ENCODE data around the gene YOD1.

YOD1 gene

DNA sequence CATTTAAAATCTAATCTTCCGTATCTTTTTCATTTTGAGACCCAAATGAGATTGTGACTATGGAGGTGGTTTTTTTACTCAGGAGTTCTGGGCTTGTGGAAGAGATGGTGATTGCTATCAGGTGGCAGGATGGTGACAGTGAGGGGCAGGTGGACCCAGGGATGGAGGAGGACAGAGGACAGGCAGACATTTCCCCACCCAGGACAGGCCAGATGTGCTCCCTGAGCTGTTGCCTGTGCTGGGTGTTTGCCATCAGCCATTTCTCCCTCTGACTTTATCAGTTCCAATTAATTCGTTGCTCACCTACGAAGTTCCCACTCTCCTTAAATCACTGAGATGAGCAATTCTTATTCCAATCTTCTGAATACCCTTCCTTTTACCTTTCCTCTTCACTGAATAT lies 44.9 kb downstream of the YOD1 start:
- peaks cover 3% of the 10 kb centered on the region; the same call in 1 of the 2 replicates for H3K4me1 ChIP-seq (ENCODE audit: low read length)
- no peak overlapping the region for H3K27ac ChIP-seq (ENCODE audit: low read length)
- no peaks in the 10 kb centered on the region for H3K36me3 ChIP-seq (replicated peaks; ENCODE audit: low read depth, low read length)
- TF ChIP-seq, protein P1, sequence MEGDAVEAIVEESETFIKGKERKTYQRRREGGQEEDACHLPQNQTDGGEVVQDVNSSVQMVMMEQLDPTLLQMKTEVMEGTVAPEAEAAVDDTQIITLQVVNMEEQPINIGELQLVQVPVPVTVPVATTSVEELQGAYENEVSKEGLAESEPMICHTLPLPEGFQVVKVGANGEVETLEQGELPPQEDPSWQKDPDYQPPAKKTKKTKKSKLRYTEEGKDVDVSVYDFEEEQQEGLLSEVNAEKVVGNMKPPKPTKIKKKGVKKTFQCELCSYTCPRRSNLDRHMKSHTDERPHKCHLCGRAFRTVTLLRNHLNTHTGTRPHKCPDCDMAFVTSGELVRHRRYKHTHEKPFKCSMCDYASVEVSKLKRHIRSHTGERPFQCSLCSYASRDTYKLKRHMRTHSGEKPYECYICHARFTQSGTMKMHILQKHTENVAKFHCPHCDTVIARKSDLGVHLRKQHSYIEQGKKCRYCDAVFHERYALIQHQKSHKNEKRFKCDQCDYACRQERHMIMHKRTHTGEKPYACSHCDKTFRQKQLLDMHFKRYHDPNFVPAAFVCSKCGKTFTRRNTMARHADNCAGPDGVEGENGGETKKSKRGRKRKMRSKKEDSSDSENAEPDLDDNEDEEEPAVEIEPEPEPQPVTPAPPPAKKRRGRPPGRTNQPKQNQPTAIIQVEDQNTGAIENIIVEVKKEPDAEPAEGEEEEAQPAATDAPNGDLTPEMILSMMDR (IDR thresholded peaks at IDR 0.05; ENCODE audit: low read depth, low read length), result no peak
- TF ChIP-seq EZH2phosphoT487 (IDR thresholded peaks at IDR 0.05; ENCODE audit: low read depth), result no peak
- H3K4me3 ChIP-seq (ENCODE audit: low read length), result no peak overlapping the region
- H3K27me3 ChIP-seq (ENCODE audit: low read depth, low read length), result peaks cover 38% of the 10 kb centered on the region
- H3K9ac ChIP-seq (ENCODE audit: low read length), result no peak overlapping the region
- no peaks in the 10 kb centered on the region for H3K9me3 ChIP-seq (ENCODE audit: insufficient read depth, low read length)
- no peak overlapping the region for H2AFZ ChIP-seq (ENCODE audit: low read depth, low read length)
- H3K79me2 ChIP-seq (ENCODE audit: low read length), result no peaks in the 10 kb centered on the region
- no peaks in the 10 kb centered on the region for H4K20me1 ChIP-seq (ENCODE audit: insufficient read depth, low read length)
- H3K4me2 ChIP-seq (ENCODE audit: low read length), result no peak overlapping the region

DNA sequence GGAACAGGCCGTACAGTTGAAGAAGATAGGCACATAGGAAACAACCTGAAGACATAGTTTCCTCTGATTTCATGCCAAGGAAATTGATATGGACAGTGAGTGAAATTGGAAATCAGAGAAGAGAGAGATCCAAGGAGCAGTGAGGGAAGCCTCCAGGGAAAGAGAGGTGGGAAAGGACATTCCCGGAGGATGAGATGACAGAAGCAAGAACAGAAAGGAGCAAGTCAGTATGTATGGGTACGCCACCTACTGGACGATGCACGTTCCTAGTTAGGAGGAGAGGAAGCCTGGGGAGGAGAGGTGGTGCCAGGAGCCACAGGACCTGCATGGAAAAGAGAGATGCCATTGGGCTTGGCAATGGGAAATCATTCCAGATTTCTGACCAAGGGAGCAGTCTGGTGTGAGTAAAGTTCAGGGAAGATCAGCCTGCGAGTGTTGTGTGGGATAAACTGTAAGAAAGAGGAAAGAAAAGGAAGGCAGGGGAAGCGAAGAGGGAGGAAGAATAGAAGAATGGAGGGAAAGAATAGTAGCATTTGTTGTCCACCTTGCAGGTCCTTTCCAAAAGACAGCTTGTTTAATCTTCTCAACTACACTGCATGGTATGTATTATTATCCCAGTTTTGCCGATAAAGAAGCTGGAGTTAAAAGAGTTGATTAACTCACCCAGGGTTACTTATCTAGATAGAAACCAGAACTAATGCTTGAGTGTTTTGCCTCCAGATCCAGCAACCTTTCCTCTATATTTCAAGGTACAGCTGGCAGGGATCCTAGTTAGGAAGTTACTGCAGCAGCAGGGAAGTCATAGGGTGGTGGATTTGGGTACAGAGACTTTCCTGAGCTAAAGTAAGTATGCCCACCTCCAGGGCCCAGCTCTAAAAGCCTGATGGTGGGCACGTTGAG lies 45.8 kb downstream of the YOD1 start:
- Histone ChIP-seq H3K4me2 (ENCODE audit: low read length) (peak overlapping the region; percentile 56), H3K36me3 (replicated peaks; ENCODE audit: low read depth, low read length) (no peaks in the 10 kb centered on the region), H3K9ac (ENCODE audit: low read length) (no peak overlapping the region), H3K9me3 (ENCODE audit: insufficient read depth, low read length) (no peaks in the 10 kb centered on the region), H3K4me3 (ENCODE audit: low read length) (peak overlapping the region; percentile 23; the same call in 1 of the 2 replicates), H3K4me1 (ENCODE audit: low read length) (peaks cover 3% of the 10 kb centered on the region; the same call in 1 of the 2 replicates), H3K27ac (ENCODE audit: low read length) (no peak overlapping the region), H3K27me3 (ENCODE audit: low read depth, low read length) (peaks cover 33% of the 10 kb centered on the region), H4K20me1 (ENCODE audit: insufficient read depth, low read length) (no peaks in the 10 kb centered on the region), H2AFZ (ENCODE audit: low read depth, low read length) (peak overlapping the region; percentile 66; the same call in 1 of the 2 replicates), H3K79me2 (ENCODE audit: low read length) (no peaks in the 10 kb centered on the region)
- no peak for TF ChIP-seq EZH2phosphoT487 (IDR thresholded peaks at IDR 0.05; ENCODE audit: low read depth)
- TF ChIP-seq, protein P1 (IDR thresholded peaks at IDR 0.05; ENCODE audit: low read depth, low read length), result peak; percentile 94

DNA sequence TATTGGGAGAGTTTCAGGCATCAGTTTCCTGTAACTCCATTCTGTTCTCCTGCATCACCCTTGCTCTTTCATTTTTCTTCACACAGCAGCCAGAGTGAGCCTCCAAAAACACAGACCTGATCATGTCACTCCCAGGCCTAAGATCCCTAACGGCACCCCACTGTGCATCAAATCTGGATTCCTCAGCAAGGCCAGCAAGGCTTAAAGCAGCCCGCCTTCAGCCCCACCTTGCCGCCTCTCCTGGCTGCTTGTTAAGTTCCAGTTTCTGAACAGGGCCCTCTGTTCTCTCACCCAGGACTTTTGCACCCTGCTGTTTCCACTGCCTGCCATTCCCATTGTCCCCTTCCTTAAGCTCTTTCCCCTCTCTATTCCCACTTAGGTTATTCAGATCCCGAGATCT lies 47.8 kb downstream of the YOD1 start:
- H3K79me2 ChIP-seq (ENCODE audit: low read length), result no peaks in the 10 kb centered on the region
- H3K4me2 ChIP-seq (ENCODE audit: low read length), result no peak overlapping the region
- H3K27ac ChIP-seq (ENCODE audit: low read length), result no peak overlapping the region
- H3K4me3 ChIP-seq (ENCODE audit: low read length), result no peak overlapping the region
- H3K36me3 ChIP-seq (replicated peaks; ENCODE audit: low read depth, low read length), result no peaks in the 10 kb centered on the region
- H4K20me1 ChIP-seq (ENCODE audit: insufficient read depth, low read length), result no peaks in the 10 kb centered on the region
- no peak overlapping the region for H2AFZ ChIP-seq (ENCODE audit: low read depth, low read length)
- H3K9me3 ChIP-seq (ENCODE audit: insufficient read depth, low read length), result no peaks in the 10 kb centered on the region
- H3K4me1 ChIP-seq (ENCODE audit: low read length), result peaks cover 3% of the 10 kb centered on the region; the same call in 1 of the 2 replicates
- no peak for TF ChIP-seq EZH2phosphoT487 (IDR thresholded peaks at IDR 0.05; ENCODE audit: low read depth)
- TF ChIP-seq, protein P1 (IDR thresholded peaks at IDR 0.05; ENCODE audit: low read depth, low read length), result no peak
- no peak overlapping the region for H3K9ac ChIP-seq (ENCODE audit: low read length)
- peaks cover 21% of the 10 kb centered on the region for H3K27me3 ChIP-seq (ENCODE audit: low read depth, low read length)

DNA sequence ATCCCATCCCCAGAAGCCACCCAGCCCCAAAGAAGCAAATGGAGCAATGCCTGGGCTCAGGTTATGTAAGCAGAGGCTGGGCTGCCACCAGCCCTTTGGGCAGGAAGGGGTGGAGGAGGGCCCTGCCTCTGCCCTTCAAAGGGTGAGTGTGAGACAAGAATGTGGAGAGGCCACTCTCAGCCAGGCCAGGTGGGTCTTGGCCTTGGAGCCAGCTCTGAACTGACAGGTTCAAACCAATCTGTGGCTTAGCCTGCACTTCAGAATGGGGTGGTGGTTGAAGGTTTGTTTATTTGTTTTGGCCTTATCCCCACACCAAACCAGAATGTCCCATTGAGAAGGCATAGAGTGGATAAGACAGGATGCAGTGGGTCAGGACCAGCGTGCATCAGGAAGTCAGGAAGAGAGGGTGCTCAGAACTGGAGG lies 48.3 kb downstream of the YOD1 start:
- H3K4me2 ChIP-seq (ENCODE audit: low read length), result no peak overlapping the region
- H3K27me3 ChIP-seq (ENCODE audit: low read depth, low read length), result peaks cover 21% of the 10 kb centered on the region
- no peaks in the 10 kb centered on the region for H3K36me3 ChIP-seq (replicated peaks; ENCODE audit: low read depth, low read length)
- TF ChIP-seq EZH2phosphoT487 (IDR thresholded peaks at IDR 0.05; ENCODE audit: low read depth), result no peak
- TF ChIP-seq, protein P1 (IDR thresholded peaks at IDR 0.05; ENCODE audit: low read depth, low read length), result no peak
- no peak overlapping the region for H2AFZ ChIP-seq (ENCODE audit: low read depth, low read length)
- no peak overlapping the region for H3K9ac ChIP-seq (ENCODE audit: low read length)
- H3K4me1 ChIP-seq (ENCODE audit: low read length), result peaks cover 3% of the 10 kb centered on the region; the same call in 1 of the 2 replicates
- no peak overlapping the region for H3K4me3 ChIP-seq (ENCODE audit: low read length)
- no peaks in the 10 kb centered on the region for H3K79me2 ChIP-seq (ENCODE audit: low read length)
- H3K9me3 ChIP-seq (ENCODE audit: insufficient read depth, low read length), result no peaks in the 10 kb centered on the region
- H4K20me1 ChIP-seq (ENCODE audit: insufficient read depth, low read length), result no peaks in the 10 kb centered on the region
- no peak overlapping the region for H3K27ac ChIP-seq (ENCODE audit: low read length)

Data from OCI-LY3 (cell line).